Testis (tissue), 2 donors: ENCODE results near the gene MXD3.
"Not testable (repeated sequence)": the region's sequence is repeated elsewhere in the genome, so short reads cannot be mapped to it uniquely, and the experiment has no call there.

ENCODE experiments used
- POLR2A ChIP-seq: fragments of 450-650 bp; IDR thresholded peaks from one replicate; pipeline ENCODE4 v1.6.1; 2017; ENCODE audit warnings: antibody characterized with exemption, mild to moderate bottlenecking, moderate library complexity
- TF ChIP-seq, protein P1 (sequence below), 3 experiments: fragments of 450-650 bp in 2 of 3; fragments of 200-600 bp in 1 of 3; sonication (generic) in 1 of 3; IDR thresholded peaks; one replicate each; pipeline ENCODE4 v1.5.1; 2016 to 2019; ENCODE audit warnings: antibody characterized with exemption in 3 of 3, mild to moderate bottlenecking in 2 of 3, moderate library complexity in 1 of 3

DNA sequence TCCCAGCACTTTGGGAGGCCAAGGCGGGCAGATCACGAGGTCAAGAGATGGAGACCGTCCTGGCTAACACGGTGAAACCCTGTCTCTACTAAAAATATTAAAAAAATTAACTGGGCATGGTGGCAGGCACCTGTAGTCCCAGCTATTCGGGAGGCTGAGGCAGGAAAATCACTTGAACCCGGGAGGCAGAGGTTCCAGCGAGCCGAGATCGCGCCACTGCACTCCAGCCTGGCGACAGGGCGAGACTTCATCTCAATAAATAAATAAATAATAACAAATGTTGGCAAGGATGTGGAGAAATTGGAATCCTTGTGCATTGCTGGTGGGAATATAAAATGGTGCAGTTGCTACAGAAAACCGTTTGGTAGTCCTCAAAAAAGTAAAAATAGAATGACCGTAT lies 31.3 kb upstream of the MXD3 start:
- TF ChIP-seq, protein P1, sequence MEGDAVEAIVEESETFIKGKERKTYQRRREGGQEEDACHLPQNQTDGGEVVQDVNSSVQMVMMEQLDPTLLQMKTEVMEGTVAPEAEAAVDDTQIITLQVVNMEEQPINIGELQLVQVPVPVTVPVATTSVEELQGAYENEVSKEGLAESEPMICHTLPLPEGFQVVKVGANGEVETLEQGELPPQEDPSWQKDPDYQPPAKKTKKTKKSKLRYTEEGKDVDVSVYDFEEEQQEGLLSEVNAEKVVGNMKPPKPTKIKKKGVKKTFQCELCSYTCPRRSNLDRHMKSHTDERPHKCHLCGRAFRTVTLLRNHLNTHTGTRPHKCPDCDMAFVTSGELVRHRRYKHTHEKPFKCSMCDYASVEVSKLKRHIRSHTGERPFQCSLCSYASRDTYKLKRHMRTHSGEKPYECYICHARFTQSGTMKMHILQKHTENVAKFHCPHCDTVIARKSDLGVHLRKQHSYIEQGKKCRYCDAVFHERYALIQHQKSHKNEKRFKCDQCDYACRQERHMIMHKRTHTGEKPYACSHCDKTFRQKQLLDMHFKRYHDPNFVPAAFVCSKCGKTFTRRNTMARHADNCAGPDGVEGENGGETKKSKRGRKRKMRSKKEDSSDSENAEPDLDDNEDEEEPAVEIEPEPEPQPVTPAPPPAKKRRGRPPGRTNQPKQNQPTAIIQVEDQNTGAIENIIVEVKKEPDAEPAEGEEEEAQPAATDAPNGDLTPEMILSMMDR (IDR thresholded peaks at IDR 0.05): not testable (repeated sequence)
- not testable (repeated sequence) for TF ChIP-seq POLR2A
